ENCODE measurements around the gene ARHGAP10. TPM values are rescaled to one million over a fixed set of nuclear protein-coding genes. Genes with fewer than 3 reads are reported as not detected.

The ARHGAP10 gene
- total RNA-seq, 1 experiment from 2014 or later = 4.8 TPM

DNA sequence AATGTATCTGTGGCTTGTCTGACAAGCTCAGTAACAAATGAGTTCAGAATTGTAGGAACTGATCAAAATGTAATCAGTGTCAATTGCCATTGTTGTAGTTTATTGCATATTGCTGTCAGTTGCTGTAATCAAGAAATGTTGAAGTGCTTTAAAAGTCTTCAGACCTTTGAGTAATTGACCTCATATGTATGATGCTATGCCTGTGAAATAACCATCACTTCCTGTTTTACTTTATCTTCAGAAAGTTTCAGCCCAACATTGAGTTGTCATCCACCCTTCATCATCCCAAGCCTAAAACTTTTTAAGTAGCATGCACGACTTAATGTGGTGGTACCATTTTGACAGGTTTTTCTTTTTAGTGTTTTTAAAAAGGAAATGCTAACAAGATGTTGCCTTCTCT is 212.4 kb downstream of the ARHGAP10 start:
- H3K27ac ChIP-seq (ENCODE audit: low read depth, low read length, poor library complexity, severe bottlenecking) = no peak overlapping the region
- TF ChIP-seq, protein P1, sequence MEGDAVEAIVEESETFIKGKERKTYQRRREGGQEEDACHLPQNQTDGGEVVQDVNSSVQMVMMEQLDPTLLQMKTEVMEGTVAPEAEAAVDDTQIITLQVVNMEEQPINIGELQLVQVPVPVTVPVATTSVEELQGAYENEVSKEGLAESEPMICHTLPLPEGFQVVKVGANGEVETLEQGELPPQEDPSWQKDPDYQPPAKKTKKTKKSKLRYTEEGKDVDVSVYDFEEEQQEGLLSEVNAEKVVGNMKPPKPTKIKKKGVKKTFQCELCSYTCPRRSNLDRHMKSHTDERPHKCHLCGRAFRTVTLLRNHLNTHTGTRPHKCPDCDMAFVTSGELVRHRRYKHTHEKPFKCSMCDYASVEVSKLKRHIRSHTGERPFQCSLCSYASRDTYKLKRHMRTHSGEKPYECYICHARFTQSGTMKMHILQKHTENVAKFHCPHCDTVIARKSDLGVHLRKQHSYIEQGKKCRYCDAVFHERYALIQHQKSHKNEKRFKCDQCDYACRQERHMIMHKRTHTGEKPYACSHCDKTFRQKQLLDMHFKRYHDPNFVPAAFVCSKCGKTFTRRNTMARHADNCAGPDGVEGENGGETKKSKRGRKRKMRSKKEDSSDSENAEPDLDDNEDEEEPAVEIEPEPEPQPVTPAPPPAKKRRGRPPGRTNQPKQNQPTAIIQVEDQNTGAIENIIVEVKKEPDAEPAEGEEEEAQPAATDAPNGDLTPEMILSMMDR (conservative IDR thresholded peaks at IDR 0.05; ENCODE audit: low read depth, low read length) = no peak
- no peak for TF ChIP-seq EZH2 (IDR thresholded peaks at IDR 0.05; ENCODE audit: borderline replicate concordance, low read depth, low read length, poor library complexity, severe bottlenecking)
- H3K4me3 ChIP-seq (ENCODE audit: low read depth, low read length, poor library complexity, severe bottlenecking) = no peak overlapping the region
- no peaks in the 10 kb centered on the region for H3K27me3 ChIP-seq (replicated peaks; ENCODE audit: insufficient read depth, low read depth, low read length, poor library complexity)
- no peak for DNase-seq (ENCODE audit: low spot score)
- H3K9me3 ChIP-seq (ENCODE audit: low read depth, low read length, poor library complexity, severe bottlenecking) = no peaks in the 10 kb centered on the region
- ChIA-PET POLR2A (ENCODE audit: low non-redundant PET) (no interaction called here), CTCF (no interaction called here)
- no peaks in the 10 kb centered on the region for H3K36me3 ChIP-seq (ENCODE audit: insufficient read depth, low read length, poor library complexity, severe bottlenecking)
- intact Hi-C loops (cut with micrococcal nuclease; ENCODE audit: unreplicated experiment) = no loop called here
- no peaks in the 10 kb centered on the region for H3K4me1 ChIP-seq (ENCODE audit: insufficient read depth, low read length, poor library complexity, severe bottlenecking)
- no TSS peak for BruUV-seq (replicated peaks)

DNA sequence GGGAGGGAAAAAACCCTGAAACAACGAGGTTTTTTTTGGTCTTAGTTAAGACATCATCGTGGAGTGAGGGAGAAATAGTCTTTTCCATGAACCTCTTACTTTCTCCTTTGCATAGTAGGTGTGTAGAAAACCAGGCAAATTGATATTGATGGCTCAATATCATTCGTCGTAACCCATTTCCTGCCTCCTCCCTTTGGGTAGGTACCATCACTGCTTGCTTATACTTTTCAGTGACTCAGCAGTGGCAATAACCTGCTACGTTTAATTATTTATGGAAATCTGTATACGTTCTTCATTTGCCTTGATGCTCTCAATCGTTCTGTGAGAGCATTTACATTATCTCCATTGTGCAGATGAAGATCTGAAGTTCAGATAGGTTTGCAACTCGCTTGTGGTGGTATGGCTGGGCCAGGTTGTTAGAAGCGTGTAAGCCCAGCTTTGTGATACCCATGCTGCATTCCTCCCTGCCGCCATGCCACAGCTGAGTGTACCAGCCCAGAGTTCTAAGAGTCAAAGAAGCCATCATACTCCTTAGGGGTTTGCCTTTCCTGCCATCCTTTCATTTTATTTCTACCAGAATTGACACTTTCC is 212.9 kb downstream of the ARHGAP10 start:
- BruUV-seq (replicated peaks) = no TSS peak
- H3K27me3 ChIP-seq (replicated peaks; ENCODE audit: insufficient read depth, low read depth, low read length, poor library complexity) = no peaks in the 10 kb centered on the region
- no peaks in the 10 kb centered on the region for H3K9me3 ChIP-seq (ENCODE audit: low read depth, low read length, poor library complexity, severe bottlenecking)
- H3K4me1 ChIP-seq (ENCODE audit: insufficient read depth, low read length, poor library complexity, severe bottlenecking) = no peaks in the 10 kb centered on the region
- no peak overlapping the region for H3K27ac ChIP-seq (ENCODE audit: low read depth, low read length, poor library complexity, severe bottlenecking)
- no peak for DNase-seq (ENCODE audit: low spot score)
- ChIA-PET POLR2A (ENCODE audit: low non-redundant PET) (no interaction called here), CTCF (no interaction called here)
- no peak overlapping the region for H3K4me3 ChIP-seq (ENCODE audit: low read depth, low read length, poor library complexity, severe bottlenecking)
- H3K36me3 ChIP-seq (ENCODE audit: insufficient read depth, low read length, poor library complexity, severe bottlenecking) = no peaks in the 10 kb centered on the region
- TF ChIP-seq, protein P1 (conservative IDR thresholded peaks at IDR 0.05; ENCODE audit: low read depth, low read length) = no peak
- TF ChIP-seq EZH2 (IDR thresholded peaks at IDR 0.05; ENCODE audit: borderline replicate concordance, low read depth, low read length, poor library complexity, severe bottlenecking) = no peak
- intact Hi-C loops (cut with micrococcal nuclease; ENCODE audit: unreplicated experiment) = no loop called here

DNA sequence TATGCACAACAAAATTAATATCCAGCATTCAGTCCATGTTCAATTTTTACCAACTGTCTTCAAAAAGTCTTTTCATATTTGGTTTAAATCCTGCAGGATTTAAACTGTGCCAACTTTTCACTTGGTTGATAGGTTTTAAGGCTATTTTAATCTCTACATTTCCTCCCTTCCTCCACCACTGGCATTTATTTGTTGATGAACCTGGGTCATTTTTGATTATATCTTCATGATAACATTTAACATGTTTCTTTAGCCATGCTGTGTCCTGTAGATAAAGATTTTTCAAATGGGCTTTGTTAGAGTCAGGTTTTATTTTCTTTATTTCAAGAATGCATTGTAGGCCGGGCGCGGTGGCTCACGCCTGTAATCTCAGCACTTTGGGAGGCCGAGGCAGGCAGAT is 216.4 kb downstream of the ARHGAP10 start:
- no peak for TF ChIP-seq EZH2 (IDR thresholded peaks at IDR 0.05; ENCODE audit: borderline replicate concordance, low read depth, low read length, poor library complexity, severe bottlenecking)
- TF ChIP-seq, protein P1 (conservative IDR thresholded peaks at IDR 0.05; ENCODE audit: low read depth, low read length) = no peak
- no peak overlapping the region for H3K4me3 ChIP-seq (ENCODE audit: low read depth, low read length, poor library complexity, severe bottlenecking)
- H3K9me3 ChIP-seq (ENCODE audit: low read depth, low read length, poor library complexity, severe bottlenecking) = no peaks in the 10 kb centered on the region
- no peak for DNase-seq (ENCODE audit: low spot score)
- ChIA-PET CTCF (no interaction called here), POLR2A (ENCODE audit: low non-redundant PET) (no interaction called here)
- H3K4me1 ChIP-seq (ENCODE audit: insufficient read depth, low read length, poor library complexity, severe bottlenecking) = no peaks in the 10 kb centered on the region
- no TSS peak for BruUV-seq (replicated peaks)
- no peaks in the 10 kb centered on the region for H3K27me3 ChIP-seq (replicated peaks; ENCODE audit: insufficient read depth, low read depth, low read length, poor library complexity)
- H3K27ac ChIP-seq (ENCODE audit: low read depth, low read length, poor library complexity, severe bottlenecking) = no peak overlapping the region
- intact Hi-C loops (cut with micrococcal nuclease; ENCODE audit: unreplicated experiment) = no loop called here
- no peaks in the 10 kb centered on the region for H3K36me3 ChIP-seq (ENCODE audit: insufficient read depth, low read length, poor library complexity, severe bottlenecking)

Data from A673 (cell line).